GM12878 (cell line): ENCODE results near the gene KAZN. TPM values are rescaled to one million over a fixed set of nuclear protein-coding genes. Genes with fewer than 3 reads are reported as not detected.

Experiments
- BCL11A ChIP-seq: IDR thresholded peaks from 2 replicates; pipeline ENCODE4 v1.6.1; 2011; ENCODE audit warnings: low read depth, low read length
- CBX5 ChIP-seq: sonication (generic); IDR thresholded peaks from 2 replicates; pipeline ENCODE4 v1.6.1; 2016; ENCODE audit warnings: low read depth, moderate library complexity, mild to moderate bottlenecking, inconsistent platforms
- EGR1 ChIP-seq, 2 experiments: IDR thresholded peaks; 1 replicate in 1 of 2; 2 replicates in 1 of 2; pipeline ENCODE4 v1.6.1; 2011 to 2012; ENCODE audit warnings: low read depth in 2 of 2, low read length in 2 of 2, borderline replicate concordance in 1 of 2, mild to moderate bottlenecking in 1 of 2, moderate library complexity in 1 of 2
- FOXM1 ChIP-seq: IDR thresholded peaks from 2 replicates; pipeline ENCODE4 v1.6.1; 2012; ENCODE audit warnings: low read depth, mild to moderate bottlenecking, inconsistent platforms, low read length, moderate library complexity
- HDAC2 ChIP-seq: fragments of 200-600 bp; sonication (generic); IDR thresholded peaks from 2 replicates; pipeline ENCODE4 v1.6.1; 2017
- HDGF ChIP-seq: fragments of 450-650 bp; IDR thresholded peaks from 2 replicates; pipeline ENCODE4 v1.6.1; 2016; ENCODE audit warnings: antibody characterized with exemption
- IKZF1 ChIP-seq: fragments of 450-650 bp; conservative IDR thresholded peaks from 2 replicates; pipeline ENCODE4 v1.6.1; 2017; ENCODE audit warnings: antibody characterized with exemption, mild to moderate bottlenecking
- PAX8 ChIP-seq: fragments of 450-650 bp; IDR thresholded peaks from 2 replicates; pipeline ENCODE4 v1.6.1; 2017; ENCODE audit warnings: mild to moderate bottlenecking, moderate library complexity
- PBX3 ChIP-seq: IDR thresholded peaks from 2 replicates; pipeline ENCODE4 v1.6.1; 2011; ENCODE audit warnings: mild to moderate bottlenecking, low read depth, low read length, moderate library complexity; ENCODE audit not compliant: insufficient replicate concordance
- RFX5 ChIP-seq: IDR thresholded peaks from 2 replicates; pipeline ENCODE4 v1.6.1; 2011; ENCODE audit warnings: low read depth, low read length, improper control_type of control experiment
- SIN3A ChIP-seq: IDR thresholded peaks from 2 replicates; pipeline ENCODE4 v1.6.1; 2012; ENCODE audit warnings: low read depth, low read length, improper control_type of control experiment
- SP1 ChIP-seq: IDR thresholded peaks from one replicate; pipeline ENCODE4 v1.6.1; 2011; ENCODE audit warnings: low read depth, low read length
- SUPT20H ChIP-seq: IDR thresholded peaks from 2 replicates; pipeline ENCODE4 v1.6.1; 2011; ENCODE audit warnings: low read depth, mild to moderate bottlenecking, low read length, moderate library complexity, borderline replicate concordance; ENCODE audit not compliant: control insufficient read depth
- SUZ12 ChIP-seq: fragments of 200-600 bp; sonication (generic); IDR thresholded peaks from one replicate; pipeline ENCODE4 v1.6.1; 2018; ENCODE audit warnings: antibody characterized with exemption, mild to moderate bottlenecking; ENCODE audit not compliant: unreplicated experiment
- TARDBP ChIP-seq: IDR thresholded peaks from 2 replicates; pipeline ENCODE4 v1.6.1; 2016; ENCODE audit warnings: borderline replicate concordance
- TBL1XR1 ChIP-seq: IDR thresholded peaks from 2 replicates; pipeline ENCODE4 v1.6.1; 2012; ENCODE audit warnings: low read depth, low read length, improper control_type of control experiment
- TCF3 ChIP-seq: IDR thresholded peaks from 2 replicates; pipeline ENCODE4 v1.6.1; 2012; ENCODE audit warnings: low read depth, mild to moderate bottlenecking, low read length, borderline replicate concordance; ENCODE audit not compliant: insufficient read depth
- USF1 ChIP-seq: IDR thresholded peaks from 2 replicates; pipeline ENCODE4 v1.6.1; 2011; ENCODE audit warnings: borderline replicate concordance, low read depth, mild to moderate bottlenecking, moderate library complexity, mixed read lengths, low read length; ENCODE audit not compliant: insufficient read depth; ENCODE audit errors: extremely low read length
- ZNF274 ChIP-seq: IDR thresholded peaks from one replicate; pipeline ENCODE4 v1.8.0; 2011; ENCODE audit not compliant: insufficient read length, insufficient read depth
- polyA plus RNA-seq, 11 experiments: library from polyadenylated mRNA; depleted of rRNA in 4 of 11; unstranded in 6 of 11; stranded (reverse) in 5 of 11; fragments of >200 nt; fragmentation: Nextera tagmentation in 4 of 11; fragmentation: Illumina TruSeq in 1 of 11; extraction: Ambion mirVana in 4 of 11; extraction: Trizol in 1 of 11; gene quantifications; 1 replicate in 1 of 11; 2 replicates in 10 of 11; pipeline versions ENCODE4 v1.2.1 to v1.2.3, GENCODE V29; 2011 to 2016; ENCODE audit warnings: inconsistent platforms in 2 of 11, missing spikeins in 2 of 11, low read depth in 1 of 11
- total RNA-seq, 4 experiments: library from RNA; depleted of rRNA in 3 of 4; stranded (reverse); fragments of >200 nt in 3 of 4; fragmentation: Illumina TruSeq in 1 of 4; extraction: Trizol in 1 of 4; gene quantifications; 2 replicates each; pipeline versions ENCODE4 v1.2.1 to v1.2.3, GENCODE V29; 2013 to 2021
- TF ChIP-seq, protein P1 (sequence below): fragments of 450-650 bp; IDR thresholded peaks from 2 replicates; pipeline ENCODE4 v1.6.1; 2016; ENCODE audit warnings: mild to moderate bottlenecking
- TF ChIP-seq, protein P2 (sequence below): IDR thresholded peaks from 2 replicates; pipeline ENCODE4 v1.6.1; 2011; ENCODE audit warnings: low read depth, mild to moderate bottlenecking, low read length, moderate library complexity, borderline replicate concordance; ENCODE audit errors: extremely low read depth
- TF ChIP-seq, protein P3 (sequence below): fragments of 450-650 bp; IDR thresholded peaks from 2 replicates; pipeline ENCODE4 v1.6.1; 2017; ENCODE audit warnings: borderline replicate concordance
- TF ChIP-seq, protein P4 (sequence below): fragments of 450-650 bp; conservative IDR thresholded peaks from 2 replicates; pipeline ENCODE4 v1.6.1; 2017; ENCODE audit warnings: mild to moderate bottlenecking, moderate library complexity

KAZN gene
- total and polyA plus RNA-seq, 10 of the 15 experiments (the other 5 are each of a cell fraction or from before 2014, with no cell fraction given), result 0.72 to 4.0 (median 1.2) TPM

DNA sequence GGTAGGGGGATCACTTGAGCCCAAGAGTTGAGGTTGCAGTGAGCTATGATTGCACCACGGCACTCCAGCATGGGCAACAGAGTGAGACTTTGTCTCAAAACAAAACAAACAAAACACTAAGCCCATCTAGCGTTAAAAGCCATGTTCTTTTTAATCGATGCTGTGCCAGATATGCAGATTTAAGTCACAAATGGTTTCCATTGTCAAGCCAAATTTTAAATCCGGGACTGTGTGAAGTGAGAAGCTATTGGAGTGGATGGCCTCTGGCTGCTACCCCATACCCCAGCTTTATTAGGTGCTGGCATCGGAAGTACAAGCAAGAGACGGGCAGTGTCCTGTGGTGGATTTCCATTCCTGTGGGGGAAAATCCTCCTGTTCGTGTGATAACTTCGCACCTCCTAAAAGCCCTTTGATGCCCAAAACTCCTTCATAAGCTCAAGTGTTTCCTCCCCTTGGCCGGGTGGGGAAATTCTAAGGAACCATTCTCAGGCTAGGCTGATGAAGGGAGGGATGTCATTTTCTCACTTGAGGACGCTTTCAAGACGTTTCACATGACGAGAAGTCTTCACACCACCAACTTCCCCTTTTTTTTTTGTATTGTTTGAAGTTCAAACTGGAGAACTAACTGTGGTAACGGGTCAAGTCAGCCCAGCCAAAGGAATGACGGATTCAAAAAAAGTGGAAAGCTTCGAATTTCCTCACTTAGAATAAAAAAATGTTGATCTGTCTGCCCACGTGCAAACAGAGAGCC, 140.8 kb downstream of the KAZN start (continued):
- TF ChIP-seq, protein P1, sequence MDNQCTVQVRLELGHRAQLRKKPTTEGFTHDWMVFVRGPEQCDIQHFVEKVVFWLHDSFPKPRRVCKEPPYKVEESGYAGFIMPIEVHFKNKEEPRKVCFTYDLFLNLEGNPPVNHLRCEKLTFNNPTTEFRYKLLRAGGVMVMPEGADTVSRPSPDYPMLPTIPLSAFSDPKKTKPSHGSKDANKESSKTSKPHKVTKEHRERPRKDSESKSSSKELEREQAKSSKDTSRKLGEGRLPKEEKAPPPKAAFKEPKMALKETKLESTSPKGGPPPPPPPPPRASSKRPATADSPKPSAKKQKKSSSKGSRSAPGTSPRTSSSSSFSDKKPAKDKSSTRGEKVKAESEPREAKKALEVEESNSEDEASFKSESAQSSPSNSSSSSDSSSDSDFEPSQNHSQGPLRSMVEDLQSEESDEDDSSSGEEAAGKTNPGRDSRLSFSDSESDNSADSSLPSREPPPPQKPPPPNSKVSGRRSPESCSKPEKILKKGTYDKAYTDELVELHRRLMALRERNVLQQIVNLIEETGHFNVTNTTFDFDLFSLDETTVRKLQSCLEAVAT, result no peak
- TF ChIP-seq, protein P2, sequence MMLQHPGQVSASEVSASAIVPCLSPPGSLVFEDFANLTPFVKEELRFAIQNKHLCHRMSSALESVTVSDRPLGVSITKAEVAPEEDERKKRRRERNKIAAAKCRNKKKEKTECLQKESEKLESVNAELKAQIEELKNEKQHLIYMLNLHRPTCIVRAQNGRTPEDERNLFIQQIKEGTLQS, result no peak
- no peak for TF ChIP-seq RFX5
- no peak for TF ChIP-seq SP1
- TF ChIP-seq PBX3, result no peak
- TF ChIP-seq TARDBP, result no peak
- no peak for TF ChIP-seq USF1
- no peak for TF ChIP-seq FOXM1
- TF ChIP-seq SUZ12, result no peak
- peak; percentile 74 for TF ChIP-seq IKZF1
- TF ChIP-seq, protein P3, sequence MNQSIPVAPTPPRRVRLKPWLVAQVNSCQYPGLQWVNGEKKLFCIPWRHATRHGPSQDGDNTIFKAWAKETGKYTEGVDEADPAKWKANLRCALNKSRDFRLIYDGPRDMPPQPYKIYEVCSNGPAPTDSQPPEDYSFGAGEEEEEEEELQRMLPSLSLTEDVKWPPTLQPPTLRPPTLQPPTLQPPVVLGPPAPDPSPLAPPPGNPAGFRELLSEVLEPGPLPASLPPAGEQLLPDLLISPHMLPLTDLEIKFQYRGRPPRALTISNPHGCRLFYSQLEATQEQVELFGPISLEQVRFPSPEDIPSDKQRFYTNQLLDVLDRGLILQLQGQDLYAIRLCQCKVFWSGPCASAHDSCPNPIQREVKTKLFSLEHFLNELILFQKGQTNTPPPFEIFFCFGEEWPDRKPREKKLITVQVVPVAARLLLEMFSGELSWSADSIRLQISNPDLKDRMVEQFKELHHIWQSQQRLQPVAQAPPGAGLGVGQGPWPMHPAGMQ, result no peak
- TF ChIP-seq, protein P4, sequence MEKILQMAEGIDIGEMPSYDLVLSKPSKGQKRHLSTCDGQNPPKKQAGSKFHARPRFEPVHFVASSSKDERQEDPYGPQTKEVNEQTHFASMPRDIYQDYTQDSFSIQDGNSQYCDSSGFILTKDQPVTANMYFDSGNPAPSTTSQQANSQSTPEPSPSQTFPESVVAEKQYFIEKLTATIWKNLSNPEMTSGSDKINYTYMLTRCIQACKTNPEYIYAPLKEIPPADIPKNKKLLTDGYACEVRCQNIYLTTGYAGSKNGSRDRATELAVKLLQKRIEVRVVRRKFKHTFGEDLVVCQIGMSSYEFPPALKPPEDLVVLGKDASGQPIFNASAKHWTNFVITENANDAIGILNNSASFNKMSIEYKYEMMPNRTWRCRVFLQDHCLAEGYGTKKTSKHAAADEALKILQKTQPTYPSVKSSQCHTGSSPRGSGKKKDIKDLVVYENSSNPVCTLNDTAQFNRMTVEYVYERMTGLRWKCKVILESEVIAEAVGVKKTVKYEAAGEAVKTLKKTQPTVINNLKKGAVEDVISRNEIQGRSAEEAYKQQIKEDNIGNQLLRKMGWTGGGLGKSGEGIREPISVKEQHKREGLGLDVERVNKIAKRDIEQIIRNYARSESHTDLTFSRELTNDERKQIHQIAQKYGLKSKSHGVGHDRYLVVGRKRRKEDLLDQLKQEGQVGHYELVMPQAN, result no peak
- no peak for TF ChIP-seq HDGF
- no peak for TF ChIP-seq TCF3
- no peak for TF ChIP-seq CBX5
- no peak for TF ChIP-seq HDAC2
- TF ChIP-seq EGR1 (IDR thresholded peaks at IDR 0.05; ENCODE audit: borderline replicate concordance in 1 of 2, low read depth in 2 of 2, low read length in 2 of 2), result no peak
- TF ChIP-seq ZNF274, result no peak
- no peak for TF ChIP-seq TBL1XR1
- TF ChIP-seq SUPT20H, result no peak
- no peak for TF ChIP-seq PAX8
- no peak for TF ChIP-seq SIN3A
- no peak for TF ChIP-seq BCL11A
